HG03066 (cell line): Measurements from ENCODE around the gene ZNF628.

Experiments used
- ATAC-seq: cut with Tn5 transposase; IDR thresholded peaks from one replicate; pipeline ENCODE4 v1.9.1; 2021; ENCODE audit warnings: low read depth; ENCODE audit not compliant: unreplicated experiment

ZNF628 gene

DNA sequence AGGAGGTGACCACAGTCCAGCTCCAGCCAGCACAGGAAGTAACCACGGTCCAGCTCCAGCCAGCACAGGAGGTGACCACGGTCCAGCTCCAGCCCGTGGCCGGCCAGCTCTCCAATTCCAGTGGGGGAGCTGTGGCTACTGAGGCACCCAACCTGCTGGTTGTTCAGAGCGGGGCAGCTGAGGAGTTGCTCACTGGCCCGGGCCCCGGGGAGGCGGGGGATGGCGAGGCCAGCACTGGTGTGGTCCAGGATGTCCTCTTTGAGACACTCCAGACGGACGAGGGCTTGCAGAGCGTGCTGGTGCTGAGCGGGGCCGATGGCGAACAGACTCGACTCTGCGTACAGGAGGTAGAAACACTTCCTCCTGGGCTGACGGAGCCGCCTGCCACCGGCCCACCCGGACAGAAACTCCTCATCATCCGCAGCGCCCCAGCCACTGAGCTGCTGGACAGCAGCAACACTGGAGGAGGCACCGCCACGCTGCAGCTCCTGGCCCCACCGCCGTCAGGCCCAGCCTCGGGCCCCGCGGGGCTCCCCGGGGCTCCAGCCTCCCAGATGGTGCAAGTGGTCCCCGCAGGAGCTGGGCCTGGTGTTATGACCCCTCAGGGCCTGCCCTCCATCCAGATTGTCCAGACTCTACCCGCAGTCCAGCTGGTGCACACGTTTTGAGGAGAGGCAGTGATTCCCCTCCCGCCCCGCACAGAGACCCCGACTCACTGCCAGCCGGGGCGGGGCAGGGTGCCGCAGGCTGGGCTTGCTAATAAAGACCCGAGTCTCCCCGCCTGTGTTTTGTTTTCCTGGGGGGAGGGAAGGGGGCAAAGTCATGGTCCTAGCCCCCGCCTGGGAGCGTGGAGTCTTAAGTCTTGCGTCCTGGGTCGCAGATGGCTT, 7.5 kb downstream of the ZNF628 start:
- ATAC-seq: no peak

DNA sequence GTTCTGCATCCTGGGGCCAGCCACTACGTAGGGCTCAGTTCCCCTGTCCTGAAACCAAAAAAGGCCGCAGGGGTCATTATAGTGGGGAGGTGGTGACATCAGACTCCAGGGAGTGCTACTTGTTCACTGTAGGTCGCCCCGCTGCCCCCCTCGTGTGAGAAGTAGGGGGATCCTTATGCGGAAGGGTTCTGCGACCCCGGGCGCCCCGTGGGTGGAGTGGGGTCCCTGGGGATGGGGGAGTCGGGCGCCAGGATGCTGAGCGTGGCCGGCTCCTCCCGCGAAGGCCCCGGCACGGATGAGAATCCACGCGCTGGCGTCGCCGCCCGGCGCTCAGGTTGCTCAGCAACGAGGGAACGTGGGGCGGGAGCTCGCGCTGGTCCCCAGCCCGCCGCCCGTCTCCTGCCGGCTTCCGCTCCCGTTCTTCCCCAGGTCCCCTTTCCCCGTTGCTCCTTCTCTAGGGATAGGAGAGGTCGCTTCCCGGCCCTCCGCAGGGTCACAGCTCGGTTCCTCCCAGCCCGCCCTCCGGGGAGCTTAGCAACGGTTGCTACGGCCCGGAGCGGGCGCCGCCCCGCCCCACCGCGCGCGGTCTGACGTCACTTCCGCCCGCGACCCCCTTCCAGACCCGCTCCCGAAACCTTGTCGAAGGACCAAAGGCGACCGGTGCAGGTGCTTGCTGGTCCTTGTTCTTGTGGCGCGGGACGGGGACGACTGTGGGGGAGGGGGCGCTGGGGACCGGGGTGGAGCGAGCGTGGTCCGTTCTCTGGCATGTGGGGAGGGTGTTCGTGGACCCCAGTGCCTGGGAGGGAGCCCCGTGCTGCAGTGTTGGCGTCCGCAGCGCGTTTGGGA, 8.4 kb downstream of the ZNF628 start, which contains the start of gene NAT14:
NAT14 (plus strand) TSS at position 596 of the 846 bp plus-strand sequence. CDS start 521 bp downstream, outside the sequence.
- ATAC-seq: peak; percentile 50

GRCh38 chr19:55485439-55486011, 9.1 kb downstream of the ZNF628 start:
- no peak for ATAC-seq

GRCh38 chr19:55486043-55486970, 9.9 kb downstream of the ZNF628 start:
- ATAC-seq: no peak

- ATAC-seq: no peak
Measured at GRCh38 chr19:55486971-55487923, 10.8 kb downstream of the ZNF628 start.

DNA sequence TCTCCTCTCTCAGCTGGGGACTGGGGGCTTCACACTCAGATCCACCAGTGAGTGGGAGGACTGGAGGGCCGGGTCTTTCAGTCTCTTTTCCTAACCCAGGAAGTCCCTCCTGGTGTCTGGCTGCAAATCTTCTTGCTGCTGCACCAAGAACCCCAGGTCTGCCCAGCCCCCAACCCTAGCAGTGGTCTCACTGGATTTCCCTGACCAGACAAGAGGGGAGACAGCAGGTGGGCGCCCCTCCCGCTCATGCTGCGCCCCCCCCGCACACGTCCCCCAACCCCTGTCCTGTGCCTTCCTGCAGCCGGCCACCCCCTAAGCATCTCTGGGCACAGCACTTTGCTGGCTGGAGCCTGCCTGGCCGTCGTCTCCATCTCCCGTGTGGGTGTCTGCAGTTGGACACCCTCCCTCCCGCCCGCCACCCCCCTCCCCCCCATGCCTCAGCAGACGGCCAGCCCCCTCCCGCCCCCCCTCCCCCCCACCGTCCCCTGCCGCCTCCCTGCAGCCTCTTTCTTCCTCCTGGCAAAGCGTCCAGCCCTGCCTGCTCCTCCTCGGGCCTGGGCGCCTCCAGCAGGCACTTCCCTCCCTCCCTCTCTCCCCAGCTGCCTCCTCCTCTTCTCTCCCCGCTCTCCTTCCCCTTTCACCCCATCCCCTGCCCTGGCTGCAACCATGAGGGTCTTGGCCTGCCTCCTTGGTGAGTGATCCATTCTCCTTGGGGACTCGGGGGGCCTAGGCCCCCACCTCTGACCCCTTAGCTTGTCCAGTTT, 11.7 kb downstream of the ZNF628 start, which contains the start of gene SSC5D:
SSC5D (plus strand) TSS at position 513 of the 764 bp plus-strand sequence; CDS start at position 667, 154 bp downstream.
- ATAC-seq: no peak

GRCh38 chr19:55488986-55489710, 12.7 kb downstream of the ZNF628 start:
- ATAC-seq: no peak

DNA sequence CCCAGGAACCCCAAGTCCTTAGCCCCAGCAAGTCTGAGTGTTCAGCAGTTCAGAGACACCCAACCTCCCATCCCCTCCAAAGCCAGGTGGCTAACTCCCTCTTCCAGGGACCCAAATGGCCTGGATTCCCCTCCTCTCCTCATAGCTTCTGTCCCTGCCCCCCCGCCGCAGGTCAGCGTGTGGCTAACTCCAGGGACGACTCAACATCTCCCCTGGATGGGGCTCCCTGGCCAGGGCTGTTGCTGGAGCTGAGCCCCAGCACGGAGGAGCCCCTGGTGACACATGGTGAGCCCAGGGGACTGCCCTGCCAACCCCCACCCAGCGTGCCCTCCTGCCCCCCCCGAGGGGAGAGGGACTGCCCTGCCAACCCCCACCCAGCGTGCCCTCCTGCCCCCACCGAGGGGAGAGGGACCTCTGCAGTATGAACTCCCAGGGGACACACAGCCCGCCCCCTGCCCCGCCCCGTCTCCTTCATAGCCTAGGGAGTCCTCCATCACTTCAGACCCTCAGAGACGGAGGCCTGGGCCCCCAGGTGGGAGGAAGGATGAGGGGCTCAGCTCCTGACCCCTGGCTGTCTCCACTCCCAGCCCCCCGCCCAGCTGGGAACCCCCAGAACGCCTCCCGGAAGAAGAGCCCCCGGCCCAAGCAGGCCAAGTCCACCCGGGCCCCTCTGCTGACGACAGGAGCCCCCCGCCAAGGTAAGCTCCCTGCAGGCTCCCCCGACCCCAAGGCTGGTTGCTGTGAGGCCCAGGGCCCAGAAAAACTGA, 13.5 kb downstream of the ZNF628 start:
- no peak for ATAC-seq

DNA sequence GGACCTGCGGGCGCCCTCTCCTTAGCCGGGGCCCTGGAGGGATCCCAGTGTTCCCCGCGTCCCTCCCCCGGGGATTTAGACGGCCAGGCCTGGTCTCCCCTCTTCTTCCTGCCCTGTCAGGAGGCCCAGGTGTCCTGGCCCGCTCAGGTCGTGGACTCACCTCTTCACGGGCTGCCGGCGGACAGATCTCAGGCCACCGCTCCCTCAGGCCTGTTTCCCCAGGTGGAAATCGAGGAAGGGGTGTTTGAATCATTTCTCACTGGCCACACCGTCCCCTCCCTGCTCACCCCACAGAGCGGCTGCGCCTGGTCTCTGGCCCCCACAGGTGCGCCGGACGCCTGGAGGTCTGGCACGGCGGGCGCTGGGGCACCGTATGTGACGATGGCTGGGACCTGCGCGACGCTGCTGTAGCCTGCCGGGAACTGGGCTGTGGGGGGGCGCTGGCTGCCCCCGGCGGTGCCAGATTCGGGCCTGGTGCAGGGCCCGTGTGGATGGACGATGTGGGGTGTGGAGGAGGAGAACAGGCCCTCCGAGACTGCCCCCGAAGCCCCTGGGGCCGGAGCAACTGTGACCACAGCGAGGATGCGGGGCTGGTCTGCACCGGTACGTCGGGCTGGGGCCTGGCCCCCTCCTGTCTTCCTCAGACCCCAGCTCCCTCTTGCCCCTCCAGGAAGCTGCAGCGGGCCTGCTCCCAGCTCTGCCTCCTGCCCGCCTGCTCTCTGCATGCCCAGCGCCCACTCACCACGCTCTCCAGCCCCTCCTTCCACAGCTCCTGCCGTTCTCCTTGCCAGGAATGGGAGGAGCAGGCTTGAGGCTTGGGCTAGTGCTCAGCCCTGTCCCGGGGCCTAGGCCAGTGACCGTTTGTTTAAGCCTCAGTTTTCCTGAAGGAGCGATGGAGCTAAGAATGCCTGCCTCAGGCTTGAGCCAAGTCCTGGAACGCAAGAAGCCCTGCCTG, 14.3 kb downstream of the ZNF628 start:
- ATAC-seq: no peak

- no peak for ATAC-seq
Measured at GRCh38 chr19:55491546-55492360, 15.3 kb downstream of the ZNF628 start.

DNA sequence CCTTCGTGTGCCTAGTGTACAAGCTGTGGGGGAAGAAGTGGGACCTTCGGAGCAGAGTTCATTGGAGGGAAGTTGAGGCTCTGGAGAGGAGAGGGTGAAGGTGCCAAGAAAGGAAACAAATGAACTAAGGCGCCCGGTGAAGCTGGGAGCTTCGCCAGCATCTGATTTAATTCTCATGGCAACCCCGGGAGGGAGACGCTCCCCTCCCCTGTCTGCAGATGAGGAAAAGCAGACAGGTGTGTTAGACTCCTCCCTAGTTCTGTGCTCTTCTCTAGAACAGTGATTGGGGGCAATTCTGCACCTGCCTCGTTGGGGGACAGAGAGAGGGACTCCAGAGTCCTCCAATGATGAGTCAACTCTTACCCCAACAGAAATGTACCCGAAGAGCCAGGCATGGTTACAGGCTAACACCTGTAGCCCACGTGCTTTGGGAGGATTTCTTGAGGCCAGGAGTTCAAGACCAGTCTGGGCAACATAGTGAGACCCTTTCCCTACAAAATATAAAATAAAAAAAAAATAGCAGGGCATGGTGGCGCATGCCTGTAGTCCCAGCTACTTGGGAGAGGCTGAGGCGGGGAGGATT, 16.0 kb downstream of the ZNF628 start:
- no peak for ATAC-seq

GRCh38 chr19:55493052-55493644, 16.7 kb downstream of the ZNF628 start:
- no peak for ATAC-seq

DNA sequence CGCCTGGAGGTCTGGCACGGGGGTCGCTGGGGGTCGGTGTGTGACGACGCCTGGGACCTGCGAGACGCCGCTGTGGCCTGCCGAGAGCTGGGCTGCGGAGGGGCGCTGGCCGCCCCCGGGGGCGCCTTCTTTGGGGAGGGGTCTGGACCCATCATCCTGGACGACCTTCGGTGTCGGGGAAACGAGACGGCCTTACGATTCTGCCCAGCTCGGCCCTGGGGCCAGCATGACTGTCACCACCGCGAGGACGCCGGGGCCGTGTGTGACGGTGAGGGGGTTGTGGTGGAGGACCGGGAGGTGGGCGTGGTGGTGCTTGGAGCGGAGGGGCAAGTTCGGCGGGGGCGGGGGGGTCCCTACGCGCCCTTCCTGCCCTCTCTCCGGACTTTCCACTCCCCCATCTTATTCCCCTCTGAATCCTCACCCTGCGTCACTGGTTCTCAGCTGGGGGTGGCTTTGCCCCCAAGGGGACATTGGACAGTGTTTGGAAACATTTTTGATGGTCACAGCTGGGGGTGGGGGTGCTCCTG, 17.3 kb downstream of the ZNF628 start:
- no peak for ATAC-seq
